COR-L47 (cell line): ENCODE results near the gene VAMP3.
"Not testable (repeated sequence)": the region's sequence is repeated elsewhere in the genome, so short reads cannot be mapped to it uniquely, and the experiment has no call there.

Source experiments
- DNase-seq: peaks from one replicate; lab custom pipeline; 2025; lab: John Stamatoyannopoulos, UW

Gene VAMP3

DNA sequence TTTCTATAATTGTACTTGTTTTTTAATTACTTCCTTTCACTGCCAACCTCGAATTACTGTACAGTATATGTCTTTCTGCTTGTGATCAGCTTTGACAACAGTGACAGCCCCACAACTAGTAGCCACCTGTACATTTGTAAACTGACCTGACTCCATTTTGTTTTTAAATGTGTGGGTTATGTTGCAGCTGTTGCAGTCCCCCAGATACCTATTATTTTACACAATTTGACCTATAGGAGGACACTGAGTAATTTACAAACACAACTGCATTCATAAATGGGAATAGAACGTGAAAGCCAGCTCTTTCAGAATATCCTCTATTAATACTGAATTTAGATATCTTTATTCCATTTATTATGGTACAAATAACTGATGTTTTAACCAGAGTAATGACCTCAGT, 2.5 kb upstream of the VAMP3 start:
- DNase-seq, result no peak

DNA sequence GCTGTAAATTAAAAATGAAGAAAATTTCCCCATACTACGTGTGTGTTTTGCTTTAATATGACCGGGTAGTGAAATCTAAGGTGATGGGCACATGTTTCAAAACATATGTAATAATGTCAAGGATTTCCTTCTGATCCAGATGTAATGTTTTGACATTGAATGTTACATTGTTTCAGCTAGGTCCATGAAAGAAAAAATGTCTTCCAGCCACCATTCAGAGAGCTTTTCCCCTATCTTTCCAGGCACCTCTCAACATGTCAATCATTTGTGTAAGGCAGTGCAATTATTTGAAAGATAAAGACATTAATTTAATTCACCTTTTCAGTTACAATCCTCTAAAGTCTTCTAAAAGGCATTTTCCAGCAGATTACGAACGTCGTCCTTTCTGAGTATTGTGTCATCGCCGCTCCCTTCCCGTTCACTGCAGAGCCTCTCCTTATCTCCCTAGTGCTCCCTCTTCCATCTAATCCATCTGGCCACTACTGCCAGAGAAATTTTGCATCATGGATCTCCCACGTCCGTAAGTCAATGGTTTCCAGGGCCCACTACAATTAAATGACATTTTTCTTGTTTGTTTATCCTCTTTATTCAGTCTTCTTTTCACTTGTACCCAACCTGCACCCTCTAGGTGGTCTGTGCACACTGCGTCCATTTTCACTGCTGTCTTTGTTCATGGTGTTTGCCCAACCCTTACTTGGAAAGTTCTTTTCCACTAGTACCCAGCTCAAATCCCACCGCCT, 1.3 kb upstream of the VAMP3 start:
- no peak for DNase-seq

DNA sequence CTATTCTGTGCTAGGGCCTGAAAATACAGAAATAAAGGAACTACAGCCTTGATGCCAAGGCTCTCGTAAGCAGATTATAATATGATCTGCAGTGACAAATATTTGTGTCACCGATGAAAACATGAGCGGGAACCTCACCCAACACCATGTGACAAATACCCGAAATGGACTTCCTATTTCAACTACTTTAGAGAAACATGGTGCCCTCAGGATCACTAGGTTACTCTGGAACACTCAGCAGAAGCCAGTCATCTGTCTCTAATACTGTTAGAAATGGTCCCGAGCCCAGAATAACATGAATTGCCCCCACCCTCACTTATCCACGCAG, 463 bp upstream of the VAMP3 start:
- no peak for DNase-seq

DNA sequence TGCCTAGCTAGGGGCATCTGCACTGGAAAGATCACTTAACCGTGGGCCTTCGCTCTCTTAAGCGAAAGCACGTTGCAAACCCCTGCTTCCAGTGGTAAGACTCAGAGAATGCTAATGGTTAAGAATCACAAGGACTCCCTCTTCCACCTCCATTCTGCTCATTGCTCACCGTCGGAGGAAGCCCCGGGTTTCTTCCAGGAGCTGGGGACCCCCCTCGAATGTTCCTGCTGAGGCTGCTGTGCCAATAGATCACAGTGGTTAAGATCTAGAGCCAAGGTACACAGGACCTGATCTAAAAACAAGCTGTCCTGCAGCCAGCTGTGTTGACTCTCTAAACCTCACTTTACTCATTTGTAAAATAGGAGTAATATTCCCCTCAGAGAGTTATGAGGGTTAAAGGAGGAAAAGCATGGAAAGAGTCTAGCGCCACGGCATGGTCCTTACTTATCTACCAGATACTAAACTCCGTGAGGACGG, 765 bp downstream of the VAMP3 start:
- no peak for DNase-seq

DNA sequence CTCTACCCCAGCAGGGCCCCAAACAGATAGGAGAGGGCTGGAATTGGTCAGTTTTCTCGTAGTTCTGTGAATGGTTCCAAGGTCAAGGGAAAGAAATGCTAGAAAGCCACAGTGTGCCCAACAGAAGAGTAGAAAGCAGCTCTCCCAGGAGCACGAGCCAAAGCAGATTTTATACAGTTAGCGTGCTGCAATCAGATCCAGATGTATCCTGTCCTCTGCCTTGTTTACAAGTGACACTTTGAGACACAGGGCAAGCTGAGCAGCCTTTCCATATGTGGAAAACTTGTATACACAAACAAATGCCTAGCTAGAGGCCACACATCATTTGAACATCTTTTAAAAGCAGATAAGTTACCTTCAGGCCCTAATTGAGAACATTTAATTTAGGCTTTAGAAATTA, 6.5 kb downstream of the VAMP3 start:
- DNase-seq, result no peak

DNA sequence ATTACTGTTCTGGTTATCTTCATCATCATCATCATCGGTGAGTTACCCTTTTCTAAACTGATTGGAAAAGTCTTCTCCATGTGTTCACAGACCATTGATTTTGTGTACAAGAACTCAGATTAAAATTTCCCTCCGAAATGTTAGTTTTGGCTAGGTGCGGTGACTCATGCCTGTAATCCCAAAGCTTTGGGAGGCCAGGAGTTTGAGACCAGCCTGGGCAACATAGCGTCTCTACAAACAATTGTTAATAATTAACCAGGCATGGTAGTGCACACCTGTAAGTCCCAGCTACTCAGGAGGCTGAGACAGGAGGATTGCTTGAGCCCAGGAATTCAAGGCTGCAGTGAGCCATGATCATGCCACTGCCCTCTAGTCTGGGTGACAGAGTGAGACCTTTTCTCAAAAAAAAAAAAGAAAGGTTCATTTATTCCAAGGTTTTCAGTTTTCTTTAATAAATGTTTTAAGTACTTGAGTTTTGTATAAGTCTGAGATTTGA, 7.1 kb downstream of the VAMP3 start:
- no peak for DNase-seq

DNA sequence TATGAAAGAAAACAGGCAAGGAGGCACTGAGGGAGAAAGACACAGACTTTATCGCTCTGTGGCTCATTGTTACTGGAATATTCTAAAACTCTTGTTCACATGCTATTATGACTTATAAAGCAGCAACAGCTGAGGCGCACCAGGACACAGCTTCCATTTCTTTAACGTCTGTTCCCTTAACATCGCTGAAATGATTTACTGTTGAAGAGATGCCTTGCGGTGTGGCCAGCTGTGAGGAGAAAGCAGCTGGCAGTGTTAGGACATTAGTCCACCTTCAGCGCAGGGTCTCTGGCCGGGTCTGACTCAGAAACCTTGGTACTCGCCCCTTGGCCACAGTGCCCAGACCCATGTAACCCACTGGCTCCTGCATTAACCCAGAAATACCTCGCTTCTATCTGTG, 9.9 kb downstream of the VAMP3 start:
- no peak for DNase-seq

DNA sequence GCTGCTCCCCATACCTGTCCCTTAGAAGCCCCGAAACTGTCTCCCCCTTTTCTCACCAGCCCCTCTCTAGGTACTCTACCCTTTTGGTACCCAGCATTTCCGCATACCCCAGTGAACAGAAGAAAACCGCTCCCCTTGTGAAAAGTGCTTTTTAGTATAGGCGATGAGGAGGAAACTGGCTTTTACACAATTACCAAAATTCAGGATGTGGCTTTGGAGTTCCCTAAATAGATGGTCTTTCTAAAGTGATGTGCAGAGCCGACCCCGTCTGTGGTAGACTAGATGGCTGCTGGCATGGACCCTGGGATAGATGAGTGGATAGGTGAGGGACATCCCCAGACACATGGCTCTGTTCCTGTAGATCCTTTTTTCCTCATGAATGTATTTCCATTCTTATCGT, 10.4 kb downstream of the VAMP3 start:
- no peak for DNase-seq

DNA sequence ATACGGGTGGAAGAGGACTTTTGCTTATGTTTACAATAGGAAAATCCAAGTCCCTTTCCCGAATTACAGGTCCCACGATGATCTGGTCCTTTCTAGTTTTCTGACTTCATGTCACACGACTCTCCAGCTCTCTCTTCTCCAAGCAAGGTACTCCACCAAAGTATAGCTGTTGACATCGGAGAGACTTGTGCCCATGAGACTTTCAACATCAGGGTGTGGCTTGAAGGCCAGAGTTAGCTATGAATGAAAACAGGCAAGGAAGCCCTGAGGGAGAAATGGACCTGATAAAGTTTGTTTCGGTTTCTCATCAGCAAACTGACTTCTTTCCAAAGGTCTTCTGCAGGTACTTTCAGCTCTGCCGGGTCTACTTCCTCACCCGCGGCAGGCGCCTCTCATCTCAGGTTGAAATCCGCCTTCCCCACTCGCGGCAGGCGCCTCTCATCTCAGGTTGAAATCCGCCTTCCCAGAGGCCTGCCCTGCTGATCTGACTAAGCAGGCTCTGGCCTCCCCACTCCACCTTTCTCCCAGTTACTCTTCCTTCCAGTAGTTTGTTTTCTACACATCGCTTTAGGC, 10.9 kb downstream of the VAMP3 start:
- no peak for DNase-seq

DNA sequence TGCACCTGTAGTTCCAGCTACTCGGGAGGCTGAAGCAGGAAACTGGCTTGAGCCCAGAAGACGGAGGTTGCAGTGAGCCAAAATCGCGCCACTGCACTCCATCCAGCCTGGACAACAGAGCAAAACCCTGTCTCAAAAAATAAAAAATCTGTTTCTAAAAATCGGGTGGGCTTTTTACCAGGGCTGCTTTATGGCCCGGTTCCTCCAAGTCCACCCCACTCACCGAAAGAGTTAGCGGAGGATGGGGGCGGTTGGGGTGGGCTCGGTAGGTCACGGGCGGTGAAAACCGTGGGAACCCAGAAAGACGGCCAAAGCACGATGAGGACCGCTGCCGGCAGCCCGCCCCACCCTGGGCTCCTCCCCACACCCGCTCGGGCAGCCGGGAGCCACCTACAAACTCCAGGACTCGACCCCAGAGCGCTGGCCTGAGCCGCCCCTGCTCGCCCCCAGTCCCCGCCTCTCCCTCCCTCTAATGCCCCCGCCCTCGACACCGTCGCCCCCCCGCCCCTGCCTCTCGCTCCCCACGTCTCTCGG, 12.1 kb downstream of the VAMP3 start:
- DNase-seq, result peak; percentile 71

DNA sequence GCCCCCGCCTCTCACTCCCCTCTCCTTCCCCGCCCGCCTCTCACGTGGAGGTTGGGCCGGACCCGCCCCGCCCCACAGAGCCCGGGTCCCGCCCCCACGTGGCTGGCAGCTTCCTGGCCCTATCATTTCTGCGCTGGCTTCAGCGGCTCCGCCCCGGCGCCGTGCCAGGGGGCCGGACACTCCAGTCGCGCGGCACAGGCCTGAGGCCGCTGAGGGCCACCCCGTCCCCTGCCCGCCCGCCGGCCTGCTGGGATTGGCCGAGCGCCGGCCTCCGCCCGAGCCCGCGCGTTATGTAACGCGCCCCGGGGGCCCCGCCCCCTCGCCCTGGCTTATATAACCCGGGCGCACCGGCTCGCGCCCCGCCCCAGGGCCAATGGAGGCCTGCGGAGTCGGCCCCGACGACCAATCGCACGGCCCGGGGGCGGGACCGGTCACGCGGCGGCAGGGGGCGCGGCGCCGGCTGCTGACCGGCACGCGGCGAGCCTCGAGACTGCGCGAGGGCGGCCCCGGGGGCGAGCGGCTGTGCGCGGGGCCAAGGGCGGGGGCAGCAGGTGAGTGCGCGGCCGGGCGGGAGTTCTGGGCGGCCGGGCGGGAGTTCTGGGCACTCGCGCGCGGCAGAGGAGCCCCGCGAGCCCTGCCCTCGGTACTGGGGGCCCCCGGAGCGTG, 12.9 kb downstream of the VAMP3 start, which contains the start of gene PER3:
PER3 (plus strand) TSS at position 466 of the 666 bp plus-strand sequence. CDS start 587 bp downstream, outside the sequence.
- peak; percentile 95 for DNase-seq

DNA sequence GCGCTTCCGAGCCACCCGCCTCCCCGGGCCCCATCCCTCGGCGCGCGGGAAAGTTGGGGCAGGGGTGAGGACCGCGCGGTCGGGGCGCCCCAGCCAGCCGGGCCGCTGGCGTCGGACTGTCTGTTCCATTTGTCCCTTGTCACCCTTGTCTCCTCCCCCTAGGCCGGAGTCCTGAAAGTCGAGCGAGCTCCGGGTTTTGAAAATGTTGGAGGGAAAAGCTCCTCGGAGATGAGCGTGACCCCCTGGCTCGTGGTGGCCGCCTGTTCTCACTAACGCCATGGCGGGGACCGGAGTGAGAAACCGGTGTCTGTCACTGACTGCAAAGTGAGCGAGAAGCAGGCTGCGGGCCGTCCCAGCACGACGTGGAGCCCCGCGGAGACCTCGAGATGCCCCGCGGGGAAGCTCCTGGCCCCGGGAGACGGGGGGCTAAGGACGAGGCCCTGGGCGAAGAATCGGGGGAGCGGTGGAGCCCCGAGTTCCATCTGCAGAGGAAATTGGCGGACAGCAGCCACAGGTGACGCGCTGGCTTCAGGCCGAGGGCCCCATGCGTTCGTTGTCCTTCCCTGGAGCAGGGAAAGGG, 13.5 kb downstream of the VAMP3 start:
- DNase-seq, result peak; percentile 49

DNA sequence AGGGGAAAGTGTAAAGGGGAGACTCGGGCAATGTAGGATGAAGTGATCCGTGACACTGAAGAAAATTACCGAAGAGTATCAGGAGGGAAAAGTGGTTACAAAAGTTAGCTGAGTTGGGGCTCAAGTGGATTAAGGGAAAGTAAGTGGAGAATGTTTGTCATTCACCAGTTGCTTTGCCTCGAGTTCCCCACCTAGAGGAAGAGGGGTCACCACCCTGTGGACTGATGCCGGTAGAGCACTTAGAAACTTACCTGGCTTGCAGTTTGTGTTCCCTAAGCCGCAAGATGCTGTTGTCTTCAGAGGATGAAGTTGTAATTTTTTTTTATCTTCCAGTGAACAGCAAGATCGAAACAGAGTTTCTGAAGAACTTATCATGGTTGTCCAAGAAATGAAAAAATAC, 14.0 kb downstream of the VAMP3 start:
- DNase-seq, result no peak

DNA sequence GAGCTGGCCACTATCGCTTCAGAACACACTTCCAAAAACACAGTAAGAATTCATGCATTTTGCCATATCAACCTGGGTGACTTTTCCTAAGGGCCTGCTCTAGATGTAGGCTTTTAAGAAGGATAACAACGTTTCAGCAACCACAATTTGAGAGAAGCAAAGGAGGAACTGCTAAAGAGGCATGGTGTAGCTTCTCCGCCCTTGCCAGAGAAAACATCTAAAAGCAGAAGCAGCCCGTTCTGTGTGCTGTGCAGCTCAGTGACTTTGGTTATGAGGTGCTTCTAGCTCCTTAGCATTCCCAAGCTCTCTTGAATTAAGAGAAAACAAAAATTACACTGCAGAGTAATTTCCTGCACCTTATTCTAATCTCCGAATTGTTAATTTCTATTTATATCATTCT, 15.7 kb downstream of the VAMP3 start:
- DNase-seq, result no peak

DNA sequence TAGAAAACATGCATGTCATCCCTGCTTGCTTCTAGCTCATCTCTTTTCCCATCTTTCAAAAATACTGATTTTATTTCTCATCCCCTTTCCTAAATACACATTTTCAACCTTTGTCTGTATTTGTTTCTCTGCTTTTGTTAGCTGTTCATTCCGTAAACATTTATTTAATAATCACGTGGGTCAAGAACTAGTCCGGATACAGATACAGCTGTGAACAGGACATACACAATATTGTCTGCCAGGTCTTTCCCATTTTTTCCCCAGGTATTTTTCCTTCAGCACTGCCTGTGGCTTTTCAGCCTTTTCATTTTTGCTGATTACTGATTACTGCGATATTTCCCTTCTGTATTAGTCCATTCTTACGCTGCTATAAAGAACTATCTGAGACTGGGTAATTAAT, 18.7 kb downstream of the VAMP3 start:
- no peak for DNase-seq

DNA sequence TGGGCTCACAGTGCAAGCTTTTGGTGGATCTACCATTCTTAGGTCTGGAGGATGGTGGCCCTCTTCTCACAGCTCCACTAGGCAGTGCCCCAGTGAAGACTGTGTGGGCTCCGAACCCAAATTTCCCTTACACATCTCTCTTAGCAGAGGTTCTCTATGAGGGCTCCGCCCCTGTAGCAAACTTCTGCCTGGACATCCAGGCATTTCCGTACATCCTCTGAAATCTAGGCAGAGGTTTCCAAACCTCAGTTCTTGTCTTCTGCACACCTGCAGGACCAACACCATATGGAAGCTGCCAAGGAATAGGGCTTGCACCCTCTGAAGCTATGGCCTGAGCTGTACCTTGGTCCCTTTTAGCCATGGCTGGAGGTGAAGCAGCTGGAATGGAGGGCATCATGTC, 19.9 kb downstream of the VAMP3 start:
- DNase-seq, result not testable (repeated sequence)

DNA sequence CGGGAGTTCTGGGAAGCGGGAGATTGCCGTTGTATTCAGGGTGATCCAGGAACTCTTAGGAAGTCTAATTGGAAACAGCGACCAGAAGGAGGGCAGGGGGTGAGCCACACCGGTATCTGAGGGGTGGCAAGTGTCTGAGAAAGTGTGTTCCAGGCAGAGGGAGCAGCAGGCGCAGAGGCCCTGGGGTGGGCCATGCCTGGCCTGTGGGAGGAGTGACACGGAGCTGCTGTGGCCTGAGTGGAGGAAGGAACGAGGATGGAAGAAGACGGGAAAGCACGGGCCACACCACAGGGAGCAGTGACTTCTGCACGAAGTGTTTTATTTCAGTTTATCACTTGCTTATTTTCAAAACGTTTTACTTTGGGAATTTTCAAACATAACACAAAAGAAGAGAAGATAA, 24.3 kb downstream of the VAMP3 start:
- no peak for DNase-seq

DNA sequence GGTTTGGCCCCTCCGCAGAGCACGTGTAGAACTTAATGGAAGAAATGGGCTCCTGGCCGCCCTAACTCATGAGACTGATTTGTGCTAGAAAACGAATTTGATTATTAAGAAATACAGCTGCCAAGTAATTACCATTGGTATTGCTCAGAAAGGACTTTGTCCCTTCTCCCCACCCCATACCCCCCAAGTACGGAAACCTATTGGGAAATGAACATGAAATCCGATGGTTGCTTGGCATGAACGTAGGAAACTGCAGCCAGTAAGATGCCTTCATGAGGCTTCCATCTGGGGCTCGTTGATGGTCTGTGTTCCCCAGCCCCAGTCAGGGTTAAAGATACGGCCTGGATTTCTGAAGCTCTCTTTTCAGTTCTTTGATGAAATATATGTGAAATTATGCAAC, 34.4 kb downstream of the VAMP3 start:
- DNase-seq, result no peak

DNA sequence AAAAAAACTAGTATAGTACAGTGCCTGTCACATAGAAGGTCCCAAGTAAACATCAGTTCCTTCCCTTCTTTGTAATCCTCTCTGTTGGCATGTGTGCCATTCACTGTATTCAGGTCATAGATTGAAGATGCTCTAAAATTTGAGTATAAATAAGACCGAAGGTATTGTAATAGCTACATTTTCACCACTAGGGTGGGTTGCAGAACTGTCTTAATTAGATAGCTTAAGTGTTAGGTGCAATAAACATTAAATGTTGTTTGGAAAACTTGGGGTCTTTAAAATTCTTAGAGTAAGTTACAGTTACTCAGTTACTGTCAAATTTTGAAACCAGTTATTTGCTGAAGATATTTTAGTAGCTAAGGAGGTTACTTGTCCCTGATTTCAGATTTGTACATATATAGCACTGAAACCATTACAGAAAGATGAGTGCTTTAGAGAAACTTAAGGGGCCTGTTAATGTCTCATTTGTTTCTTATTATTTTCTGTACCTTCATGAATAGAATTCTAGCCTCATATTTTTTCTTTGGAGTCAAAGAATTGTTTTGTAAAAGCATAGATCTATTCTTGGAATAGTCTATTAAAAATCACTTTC, 37.3 kb downstream of the VAMP3 start:
- DNase-seq, result peak; percentile 27

DNA sequence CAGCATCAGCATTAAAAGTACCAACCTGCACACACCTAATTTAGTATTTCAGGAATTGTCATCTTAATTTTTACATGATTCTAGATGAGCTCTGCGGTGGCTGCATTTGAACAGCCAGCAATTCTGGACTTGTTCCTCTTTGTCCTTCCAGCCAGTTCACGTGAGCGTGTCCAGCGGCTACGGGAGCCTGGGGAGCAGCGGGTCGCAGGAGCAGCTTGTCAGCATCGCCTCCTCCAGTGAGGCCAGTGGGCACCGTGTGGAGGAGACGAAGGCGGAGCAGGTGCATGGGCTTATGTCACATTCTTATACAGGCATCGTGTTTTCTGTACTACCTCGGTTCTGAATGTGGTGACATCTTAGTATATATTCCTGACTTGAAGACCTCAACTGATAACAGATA, 38.6 kb downstream of the VAMP3 start:
- DNase-seq, result no peak

DNA sequence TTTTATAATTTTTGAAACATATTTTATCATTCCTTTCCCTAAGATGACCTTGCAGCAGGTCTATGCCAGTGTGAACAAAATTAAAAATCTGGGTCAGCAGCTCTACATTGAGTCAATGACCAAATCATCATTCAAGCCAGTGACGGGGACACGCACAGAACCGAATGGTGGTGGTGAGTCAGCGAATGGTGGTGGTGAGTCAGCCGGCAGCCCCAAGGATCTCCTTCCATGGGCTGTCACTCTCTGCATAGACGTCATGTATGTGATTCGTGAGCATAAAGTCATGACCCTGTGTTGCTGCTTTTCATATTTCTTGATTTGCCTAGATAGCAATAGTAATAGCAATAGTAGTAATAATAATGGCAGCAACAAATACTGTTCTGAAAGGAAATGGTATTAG, 39.3 kb downstream of the VAMP3 start:
- no peak for DNase-seq

DNA sequence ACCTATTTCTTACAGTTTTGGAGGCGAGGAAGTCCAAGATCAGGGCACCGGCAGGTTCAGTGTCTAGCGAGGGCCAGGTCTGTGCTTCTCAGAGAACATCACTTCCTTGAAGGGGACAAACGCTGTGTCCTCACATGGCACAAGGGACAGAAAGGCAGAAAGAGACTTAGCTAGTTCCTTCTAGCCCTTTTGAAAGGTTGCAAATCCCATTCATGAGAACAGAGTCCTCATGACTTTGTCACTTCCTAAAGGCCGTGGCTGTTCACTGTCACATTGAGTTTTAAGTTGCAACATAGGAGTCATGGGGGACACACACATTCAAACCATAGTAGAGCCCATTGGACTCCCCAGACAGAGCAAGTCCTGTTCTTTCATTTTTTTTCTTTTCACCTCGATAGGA, 40.4 kb downstream of the VAMP3 start:
- no peak for DNase-seq
